ENCODE measurements around the gene METTL26. TPM values are rescaled to one million over a fixed set of nuclear protein-coding genes. Genes with fewer than 3 reads are reported as not detected.

The METTL26 gene
- total RNA-seq, 2 experiments from 2014 or later, result 89.0 to 94.0 TPM

DNA sequence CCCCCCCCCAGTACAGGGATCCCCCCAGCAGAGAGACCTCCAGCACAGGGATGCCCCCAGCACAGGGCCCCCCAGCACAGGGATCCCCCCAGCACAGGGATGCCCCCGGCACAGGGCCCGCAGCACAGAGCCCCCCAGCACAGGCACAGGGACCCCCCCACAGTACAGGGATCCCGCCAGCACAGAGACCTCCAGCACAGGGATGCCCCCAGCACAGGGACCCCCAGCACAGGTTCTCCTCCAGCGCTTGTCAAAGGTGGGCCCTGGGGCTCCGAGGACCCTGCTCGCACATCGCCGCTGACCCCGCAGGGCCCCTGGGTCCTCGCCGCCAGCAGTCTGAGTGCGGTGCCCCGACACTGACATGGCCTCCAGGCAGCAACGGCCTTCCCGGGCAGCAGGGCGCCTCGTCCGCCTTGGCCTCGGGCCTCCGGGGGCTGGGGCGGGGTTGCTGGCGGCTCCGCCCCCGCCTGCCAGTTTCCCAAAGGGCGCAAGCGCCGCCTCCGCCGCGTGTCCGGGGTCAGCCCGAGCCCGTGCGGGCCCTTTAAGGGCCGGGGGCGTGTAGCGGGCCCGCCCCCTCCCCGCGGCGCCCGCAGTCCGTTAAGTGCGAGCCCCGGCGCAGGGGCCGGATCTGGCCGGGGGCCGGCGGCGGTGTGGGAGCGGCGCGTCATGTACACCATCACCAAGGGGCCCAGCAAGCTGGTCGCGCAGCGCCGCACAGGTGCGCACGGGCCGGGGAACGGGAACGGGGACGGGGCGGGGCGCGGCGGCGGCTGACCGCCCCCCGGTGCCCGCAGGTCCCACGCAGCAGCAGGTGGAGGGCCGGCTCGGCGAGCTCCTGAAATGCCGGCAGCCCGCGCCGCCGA is 5.5 kb upstream of the METTL26 start, which contains the start of gene MCRIP2:
Gene MCRIP2, plus strand, starts transcription at position 503 of the 863 bp plus-strand sequence. Its CDS starts 164 bp downstream, at position 667.
- peak; percentile 66 for ATAC-seq
- ChIA-PET CTCF (no interaction called here), POLR2A (interaction anchor here (1.1 kb wide), 1 partner anchor 13 kb away, joined by 3 read pairs; no protein-coding TSS in a partner anchor)
- Mint-ChIP-seq H3K36me3 (ENCODE audit: low read depth) (peaks cover 12% of the 10 kb centered on the region), H3K4me3 (peak within 1 kb of the TSS; percentile 70), H3K27me3 (ENCODE audit: low read depth) (peaks cover 2% of the 10 kb centered on the region), H3K9me3 (ENCODE audit: insufficient read depth) (no peaks in the 10 kb centered on the region), H3K4me1 (ENCODE audit: low read depth) (peaks cover 15% of the 10 kb centered on the region), H3K27ac (peak within 1 kb of the TSS; percentile 67)
- peak; percentile 76 for DNase-seq

DNA sequence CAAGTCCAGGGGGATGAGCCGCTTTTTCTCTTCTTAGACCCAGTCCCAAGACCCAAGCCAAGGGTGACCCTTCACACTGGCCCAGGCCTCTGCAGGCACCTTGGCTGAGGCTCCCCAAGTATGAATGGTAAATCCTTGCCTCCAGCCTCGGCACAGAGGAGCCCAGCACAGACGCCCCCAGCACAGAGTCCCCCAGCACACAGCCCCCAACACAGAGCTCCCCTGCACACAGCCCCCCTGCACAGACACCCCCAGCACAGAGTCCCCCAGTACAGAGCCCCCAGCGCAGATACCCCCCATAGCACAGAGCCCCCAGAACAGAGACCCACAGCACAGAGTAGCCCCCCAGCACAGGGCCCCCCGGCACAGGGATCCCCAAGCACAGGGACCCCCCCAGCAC is 4.5 kb upstream of the METTL26 start:
- ATAC-seq (no peak), DNase-seq (no peak)
- Mint-ChIP-seq H3K4me3 (peak overlapping the region; percentile 42), H3K27ac (no peak overlapping the region), H3K36me3 (ENCODE audit: low read depth) (peaks cover 12% of the 10 kb centered on the region), H3K27me3 (ENCODE audit: low read depth) (peaks cover 2% of the 10 kb centered on the region), H3K4me1 (ENCODE audit: low read depth) (peaks cover 17% of the 10 kb centered on the region), H3K9me3 (ENCODE audit: insufficient read depth) (no peaks in the 10 kb centered on the region)
- ChIA-PET CTCF (no interaction called here), POLR2A (no interaction called here)

DNA sequence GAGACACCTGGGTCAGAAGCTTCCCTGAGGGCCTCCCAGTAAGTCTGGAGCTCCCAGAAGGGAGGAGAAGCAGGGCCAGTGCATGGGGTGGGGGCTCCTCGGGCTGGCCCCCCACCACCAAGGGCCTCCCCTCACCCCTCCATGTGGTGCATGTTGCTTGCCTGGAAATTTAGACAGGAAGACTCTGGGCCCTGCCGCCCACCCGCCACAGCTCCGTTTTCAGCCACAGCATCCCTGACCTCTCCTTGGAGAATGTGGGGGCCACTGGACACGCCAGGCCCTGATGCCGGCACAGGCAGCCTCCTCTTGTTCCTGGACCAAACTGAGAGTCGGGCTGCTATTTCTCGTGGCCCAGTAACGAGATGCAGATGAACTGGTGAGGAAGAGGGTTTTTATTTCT is 2.7 kb upstream of the METTL26 start:
- no peaks in the 10 kb centered on the region for H3K9me3 Mint-ChIP-seq (ENCODE audit: insufficient read depth)
- POLR2A ChIA-PET, result no interaction called here
- ATAC-seq (no peak), DNase-seq (no peak)
- H3K4me3 Mint-ChIP-seq, result no peak overlapping the region
- CTCF ChIA-PET, result no interaction called here
- peaks cover 6% of the 10 kb centered on the region for H3K36me3 Mint-ChIP-seq (ENCODE audit: low read depth)
- no peak overlapping the region for H3K27ac Mint-ChIP-seq
- H3K4me1 Mint-ChIP-seq (ENCODE audit: low read depth), result peaks cover 21% of the 10 kb centered on the region
- H3K27me3 Mint-ChIP-seq (ENCODE audit: low read depth), result peaks cover 2% of the 10 kb centered on the region

DNA sequence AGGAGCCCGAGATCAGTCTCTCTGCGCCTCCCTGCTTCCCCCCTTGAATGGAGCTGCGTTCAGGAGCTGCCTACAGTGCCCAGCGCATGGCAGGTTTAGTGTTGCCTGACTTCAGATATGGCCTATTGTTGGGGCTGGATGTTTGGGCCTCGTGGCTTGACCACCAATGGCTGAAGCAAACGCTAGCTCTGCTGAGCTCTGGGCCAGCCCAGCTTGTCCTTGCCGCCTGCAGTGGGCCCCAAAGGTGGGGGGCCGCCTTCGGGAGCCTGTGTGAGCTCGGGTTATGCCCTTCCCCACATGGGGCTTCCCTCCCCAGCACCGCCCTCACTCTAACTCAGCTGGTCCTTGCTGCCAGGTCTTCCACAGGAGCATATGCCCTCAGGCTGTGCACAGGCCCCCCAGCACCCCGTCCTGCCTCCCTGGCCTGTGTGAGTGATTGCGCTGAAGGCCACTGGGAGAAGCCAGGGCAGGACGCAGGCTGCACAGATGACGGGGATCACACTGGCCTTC is 2.0 kb upstream of the METTL26 start:
- CTCF ChIA-PET, result interaction anchor here (2.7 kb wide), 1 partner anchor 10 kb away, joined by 16 read pairs; the partner anchor contains the start of gene WDR90
- peaks cover 3% of the 10 kb centered on the region for H3K36me3 Mint-ChIP-seq (ENCODE audit: low read depth)

DNA sequence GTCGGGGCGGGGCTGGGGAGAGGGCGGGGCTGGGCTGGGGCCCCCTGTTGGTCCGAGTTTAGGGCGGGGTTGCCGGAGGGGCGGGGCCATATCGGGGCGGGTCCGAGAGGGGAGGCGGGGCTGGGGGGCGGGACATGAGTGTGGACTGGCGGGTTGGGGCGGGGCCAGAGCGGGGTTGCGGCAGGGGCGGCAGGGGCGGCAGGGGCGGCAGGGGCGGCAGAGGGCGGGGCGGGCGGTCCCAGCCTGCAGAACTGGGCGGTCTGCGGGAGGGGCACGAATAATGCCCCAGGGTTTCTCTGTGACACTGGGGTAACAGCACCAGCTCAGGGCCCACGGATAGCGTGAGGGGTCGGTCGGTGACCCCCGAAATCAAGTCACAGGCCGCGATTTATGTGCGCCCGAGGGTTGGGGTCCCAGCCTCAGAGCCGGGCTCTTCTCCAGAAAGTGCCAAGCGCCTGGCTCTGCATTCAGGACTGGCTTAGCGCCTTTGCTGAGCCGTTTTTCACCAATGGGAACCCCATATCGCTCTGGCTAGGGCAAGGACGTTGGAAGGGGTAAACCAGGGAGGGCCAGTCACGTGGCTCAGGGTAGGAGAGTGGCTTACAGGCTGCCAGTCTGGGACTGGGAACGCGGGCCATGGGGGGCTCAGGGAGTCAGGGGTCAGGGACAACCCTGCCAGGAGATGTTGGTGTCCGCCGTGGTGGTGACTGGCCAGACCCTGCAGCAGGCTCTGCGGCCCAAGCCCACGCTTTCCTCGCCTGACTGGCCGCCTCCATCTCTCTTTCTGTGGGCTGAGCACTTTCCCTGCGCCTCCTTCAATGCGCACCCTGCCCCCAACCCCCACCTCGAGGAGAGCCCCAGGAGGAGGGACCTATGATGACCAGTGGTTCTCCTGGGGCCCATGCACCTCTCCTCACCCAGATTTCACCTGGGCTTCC is 1.2 kb upstream of the METTL26 start:
- peak; percentile 16 for ATAC-seq
- Mint-ChIP-seq H3K36me3 (ENCODE audit: low read depth) (peaks cover 3% of the 10 kb centered on the region), H3K9me3 (ENCODE audit: insufficient read depth) (no peaks in the 10 kb centered on the region), H3K27me3 (ENCODE audit: low read depth) (peaks cover 2% of the 10 kb centered on the region), H3K27ac (peak overlapping the region; percentile 88), H3K4me1 (ENCODE audit: low read depth) (peaks cover 10% of the 10 kb centered on the region), H3K4me3 (peak overlapping the region; percentile 90)
- POLR2A ChIA-PET, result interaction anchor here (1.1 kb wide), 1 partner anchor 42 kb away, joined by 3 read pairs; no protein-coding TSS in a partner anchor
- peak; percentile 92 for DNase-seq
- CTCF ChIA-PET, result interaction anchor here (1.2 to 2.7 kb wide), 3 partner anchors 11 to 72 kb away, joined by 3 to 16 read pairs (median 3); partner anchors contain the start of gene WDR90

More for the DNA sequence above, 2.0 kb upstream of the METTL26 start:
- Mint-ChIP-seq H3K27me3 (ENCODE audit: low read depth) (peaks cover 2% of the 10 kb centered on the region), H3K4me1 (ENCODE audit: low read depth) (peaks cover 16% of the 10 kb centered on the region), H3K27ac (no peak overlapping the region), H3K4me3 (no peak overlapping the region), H3K9me3 (ENCODE audit: insufficient read depth) (no peaks in the 10 kb centered on the region)
- POLR2A ChIA-PET, result no interaction called here
- DNase-seq (no peak), ATAC-seq (no peak)

DNA sequence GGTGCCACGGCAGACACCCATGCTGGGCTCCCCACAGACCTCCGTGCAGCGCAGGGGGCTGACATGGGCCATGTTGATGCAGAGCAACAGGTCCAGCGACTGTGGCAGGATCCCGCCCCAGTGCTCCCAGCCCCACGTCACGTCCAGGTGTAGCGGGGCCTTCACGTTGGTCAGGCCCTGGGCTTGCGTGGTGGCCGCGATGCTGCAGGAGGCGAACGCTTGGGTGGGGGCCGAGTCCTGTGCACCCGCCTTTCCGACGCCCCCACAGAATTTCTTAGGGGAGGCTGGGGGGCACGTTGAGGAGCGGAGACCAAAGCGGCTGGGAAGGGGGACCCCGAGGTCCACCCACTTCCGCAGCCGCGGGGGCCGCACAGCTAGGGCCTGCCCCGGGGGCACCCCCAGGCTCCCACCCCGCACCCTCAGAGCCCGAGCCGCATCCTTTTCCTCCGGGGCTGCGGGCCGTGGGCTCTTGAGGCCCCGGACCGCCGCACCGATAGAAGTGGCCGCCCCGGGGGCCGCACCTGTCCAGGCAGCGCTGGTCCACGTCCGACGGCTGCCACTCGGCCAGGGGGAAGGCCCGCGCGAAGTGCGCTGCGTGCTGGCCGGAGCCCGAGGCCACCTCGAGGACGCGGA is 416 bp downstream of the METTL26 start:
- ATAC-seq (peak; percentile 2), DNase-seq (no peak)
- peaks cover 3% of the 10 kb centered on the region for H3K36me3 Mint-ChIP-seq (ENCODE audit: low read depth)
- ChIA-PET POLR2A (interaction anchor here (0.8 to 1.2 kb wide), 4 partner anchors 45 to 108 kb away, joined by 3 to 4 read pairs (median 3); partner anchors contain the start of genes CAPN15 and STUB1), CTCF (interaction anchor here (1.0 to 2.7 kb wide), 3 partner anchors 13 to 70 kb away, joined by 3 to 16 read pairs (median 3); partner anchors contain the start of gene WDR90)
- peak overlapping the region; percentile 39 for H3K27ac Mint-ChIP-seq
- peaks cover 10% of the 10 kb centered on the region for H3K4me1 Mint-ChIP-seq (ENCODE audit: low read depth)
- no peaks in the 10 kb centered on the region for H3K9me3 Mint-ChIP-seq (ENCODE audit: insufficient read depth)
- H3K4me3 Mint-ChIP-seq, result peak overlapping the region; percentile 90
- H3K27me3 Mint-ChIP-seq (ENCODE audit: low read depth), result peaks cover 2% of the 10 kb centered on the region

DNA sequence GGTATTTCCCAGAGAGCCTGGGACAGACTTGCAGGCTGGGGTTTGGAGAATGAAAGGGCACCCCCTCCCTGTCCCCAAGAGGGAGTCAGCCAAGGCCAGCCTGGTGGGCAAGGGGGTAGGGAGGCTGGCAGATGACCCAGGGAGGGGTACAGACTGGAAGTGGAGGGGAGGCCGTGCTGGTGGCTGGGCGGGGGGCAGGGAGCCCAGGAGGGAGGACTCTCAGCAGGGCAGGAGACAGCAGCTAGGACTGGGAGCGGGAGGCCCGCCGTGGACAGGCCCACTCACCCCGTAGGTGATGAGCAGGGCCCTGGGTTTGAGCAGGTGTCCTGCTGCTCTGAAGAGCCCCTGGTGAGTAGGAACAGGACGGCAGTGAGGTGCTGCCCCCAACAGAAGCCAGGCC is 1.1 kb downstream of the METTL26 start:
- Mint-ChIP-seq H3K9me3 (ENCODE audit: insufficient read depth) (no peaks in the 10 kb centered on the region), H3K27ac (peak overlapping the region; percentile 57), H3K4me1 (ENCODE audit: low read depth) (peaks cover 10% of the 10 kb centered on the region), H3K36me3 (ENCODE audit: low read depth) (peaks cover 3% of the 10 kb centered on the region), H3K27me3 (ENCODE audit: low read depth) (peaks cover 2% of the 10 kb centered on the region), H3K4me3 (peak overlapping the region; percentile 60)
- no peak for DNase-seq
- POLR2A ChIA-PET, result no interaction called here
- no peak for ATAC-seq
- CTCF ChIA-PET, result no interaction called here

DNA sequence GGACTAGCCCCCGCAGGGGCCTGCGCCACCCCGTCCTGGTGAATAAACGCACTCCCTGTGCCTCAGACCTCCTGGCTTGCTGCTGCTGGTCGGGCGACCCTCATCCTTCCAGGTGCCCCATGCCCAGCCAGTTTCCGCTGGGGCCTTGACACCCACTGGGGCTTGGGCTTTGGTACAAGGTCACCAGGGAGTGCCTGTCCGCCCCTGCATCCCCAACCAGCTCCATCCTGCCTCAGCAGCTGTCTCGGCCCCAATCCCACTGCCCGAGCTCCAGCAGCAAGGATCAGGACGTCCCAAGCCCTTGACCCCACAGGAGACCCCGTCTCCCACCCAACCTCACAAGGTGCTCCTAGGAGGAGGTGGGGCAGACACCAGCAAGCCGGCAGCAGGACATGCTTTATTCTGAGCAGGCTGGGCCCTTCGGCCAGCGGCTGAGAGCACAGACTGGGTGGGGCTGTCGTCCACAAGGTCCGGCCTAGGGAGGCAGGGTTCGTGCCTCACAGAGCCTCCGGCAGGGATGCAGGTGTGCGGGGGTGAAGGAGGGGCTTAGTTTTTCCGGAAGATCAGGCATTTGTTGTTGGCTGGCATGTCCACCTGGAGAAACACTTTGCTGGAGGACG is 1.9 kb downstream of the METTL26 start:
- peaks cover 10% of the 10 kb centered on the region for H3K4me1 Mint-ChIP-seq (ENCODE audit: low read depth)
- DNase-seq, result no peak
- no peak overlapping the region for H3K27ac Mint-ChIP-seq
- ATAC-seq, result no peak
- peaks cover 3% of the 10 kb centered on the region for H3K36me3 Mint-ChIP-seq (ENCODE audit: low read depth)
- CTCF ChIA-PET, result no interaction called here
- no peaks in the 10 kb centered on the region for H3K9me3 Mint-ChIP-seq (ENCODE audit: insufficient read depth)
- peak overlapping the region; percentile 60 for H3K4me3 Mint-ChIP-seq
- POLR2A ChIA-PET, result no interaction called here
- H3K27me3 Mint-ChIP-seq (ENCODE audit: low read depth), result peaks cover 2% of the 10 kb centered on the region

DNA sequence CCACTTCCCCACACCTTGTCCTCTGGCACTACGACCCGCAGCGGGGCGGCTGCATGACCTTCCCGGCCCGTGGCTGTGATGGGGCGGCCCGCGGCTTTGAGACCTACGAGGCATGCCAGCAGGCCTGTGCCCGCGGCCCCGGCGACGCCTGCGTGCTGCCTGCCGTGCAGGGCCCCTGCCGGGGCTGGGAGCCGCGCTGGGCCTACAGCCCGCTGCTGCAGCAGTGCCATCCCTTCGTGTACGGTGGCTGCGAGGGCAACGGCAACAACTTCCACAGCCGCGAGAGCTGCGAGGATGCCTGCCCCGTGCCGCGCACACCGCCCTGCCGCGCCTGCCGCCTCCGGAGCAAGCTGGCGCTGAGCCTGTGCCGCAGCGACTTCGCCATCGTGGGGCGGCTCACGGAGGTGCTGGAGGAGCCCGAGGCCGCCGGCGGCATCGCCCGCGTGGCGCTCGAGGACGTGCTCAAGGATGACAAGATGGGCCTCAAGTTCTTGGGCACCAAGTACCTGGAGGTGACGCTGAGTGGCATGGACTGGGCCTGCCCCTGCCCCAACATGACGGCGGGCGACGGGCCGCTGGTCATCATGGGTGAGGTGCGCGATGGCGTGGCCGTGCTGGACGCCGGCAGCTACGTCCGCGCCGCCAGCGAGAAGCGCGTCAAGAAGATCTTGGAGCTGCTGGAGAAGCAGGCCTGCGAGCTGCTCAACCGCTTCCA is 2.6 kb downstream of the METTL26 start:
- no peak overlapping the region for H3K27ac Mint-ChIP-seq
- peaks cover 8% of the 10 kb centered on the region for H3K4me1 Mint-ChIP-seq (ENCODE audit: low read depth)
- DNase-seq, result no peak
- POLR2A ChIA-PET, result no interaction called here
- CTCF ChIA-PET, result no interaction called here
- ATAC-seq, result no peak
- H3K36me3 Mint-ChIP-seq (ENCODE audit: low read depth), result peaks cover 3% of the 10 kb centered on the region
- H3K9me3 Mint-ChIP-seq (ENCODE audit: insufficient read depth), result no peaks in the 10 kb centered on the region
- no peak overlapping the region for H3K4me3 Mint-ChIP-seq
- peaks cover 2% of the 10 kb centered on the region for H3K27me3 Mint-ChIP-seq (ENCODE audit: low read depth)

DNA sequence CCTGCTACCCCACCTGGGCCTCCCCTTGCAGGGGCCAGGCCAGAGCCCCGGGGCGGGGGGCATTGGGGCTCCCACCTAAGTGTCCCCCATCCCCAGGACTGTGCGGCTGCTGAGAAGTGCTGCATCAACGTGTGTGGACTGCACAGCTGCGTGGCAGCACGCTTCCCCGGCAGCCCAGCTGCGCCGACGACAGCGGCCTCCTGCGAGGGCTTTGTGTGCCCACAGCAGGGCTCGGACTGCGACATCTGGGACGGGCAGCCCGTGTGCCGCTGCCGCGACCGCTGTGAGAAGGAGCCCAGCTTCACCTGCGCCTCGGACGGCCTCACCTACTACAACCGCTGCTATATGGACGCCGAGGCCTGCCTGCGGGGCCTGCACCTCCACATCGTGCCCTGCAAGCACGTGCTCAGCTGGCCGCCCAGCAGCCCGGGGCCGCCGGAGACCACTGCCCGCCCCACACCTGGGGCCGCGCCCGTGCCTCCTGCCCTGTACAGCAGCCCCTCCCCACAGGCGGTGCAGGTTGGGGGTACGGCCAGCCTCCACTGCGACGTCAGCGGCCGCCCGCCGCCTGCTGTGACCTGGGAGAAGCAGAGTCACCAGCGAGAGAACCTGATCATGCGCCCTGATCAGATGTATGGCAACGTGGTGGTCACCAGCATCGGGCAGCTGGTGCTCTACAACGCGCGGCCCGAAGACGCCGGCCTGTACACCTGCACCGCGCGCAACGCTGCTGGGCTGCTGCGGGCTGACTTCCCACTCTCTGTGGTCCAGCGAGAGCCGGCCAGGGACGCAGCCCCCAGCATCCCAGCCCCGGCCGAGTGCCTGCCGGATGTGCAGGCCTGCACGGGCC is 3.4 kb downstream of the METTL26 start:
- peaks cover 8% of the 10 kb centered on the region for H3K4me1 Mint-ChIP-seq (ENCODE audit: low read depth)
- ATAC-seq (no peak), DNase-seq (no peak)
- H3K36me3 Mint-ChIP-seq (ENCODE audit: low read depth), result peaks cover 3% of the 10 kb centered on the region
- H3K9me3 Mint-ChIP-seq (ENCODE audit: insufficient read depth), result no peaks in the 10 kb centered on the region
- POLR2A ChIA-PET, result interaction anchor here (0.6 kb wide), 1 partner anchor 112 kb away, joined by 3 read pairs; no protein-coding TSS in a partner anchor
- H3K27ac Mint-ChIP-seq, result no peak overlapping the region
- CTCF ChIA-PET, result no interaction called here
- H3K4me3 Mint-ChIP-seq, result no peak overlapping the region
- peaks cover 2% of the 10 kb centered on the region for H3K27me3 Mint-ChIP-seq (ENCODE audit: low read depth)
